Measurements from ENCODE around the gene ERFE. TPM values are rescaled to one million over a fixed set of nuclear protein-coding genes. Genes with fewer than 3 reads are reported as not detected.

ERFE gene
- total and polyA plus RNA-seq, 2 experiments from 2014 or later, result 0.41 to 0.86 TPM

DNA sequence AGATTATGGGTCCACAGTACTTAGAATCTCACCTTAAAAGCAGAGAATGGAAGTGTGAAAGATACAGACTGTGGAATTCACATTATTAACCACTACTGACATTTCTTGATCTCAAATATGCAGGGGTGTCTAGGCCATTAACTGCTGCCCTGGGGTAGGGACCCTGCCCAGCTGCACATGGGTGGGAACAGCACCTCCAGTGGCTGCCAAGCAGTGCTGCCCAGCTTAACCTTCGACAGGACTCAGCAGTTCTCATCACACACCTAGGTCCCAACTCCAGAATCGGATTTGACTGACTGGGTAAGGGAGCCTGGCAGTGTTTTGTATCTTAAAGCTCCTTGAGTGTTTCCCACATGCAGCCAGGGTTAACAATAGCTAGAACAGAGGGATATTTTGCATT is 14.9 kb downstream of the ERFE start:
- Histone ChIP-seq H2AFZ (no peak overlapping the region), H3K4me1 (ENCODE audit: insufficient read depth) (peaks cover 28% of the 10 kb centered on the region), H3F3A (ENCODE audit: insufficient read depth) (peaks cover 56% of the 10 kb centered on the region), H3K4me3 (no peak overlapping the region), H3K9me2 (ENCODE audit: insufficient read depth) (no peaks in the 10 kb centered on the region), H4K20me1 (ENCODE audit: insufficient read depth) (no peaks in the 10 kb centered on the region), H3K79me2 (ENCODE audit: insufficient read depth) (peaks cover 17% of the 10 kb centered on the region; the same call in 1 of the 2 replicates), H3K27ac (no peak overlapping the region), H3K27me3 (replicated peaks; ENCODE audit: insufficient read depth) (no peaks in the 10 kb centered on the region), H3K9me3 (ENCODE audit: low read depth) (no peaks in the 10 kb centered on the region), H3K4me2 (ENCODE audit: unreplicated experiment) (no peak overlapping the region), H3K9ac (no peak overlapping the region), H3K36me3 (ENCODE audit: low read depth) (peaks cover 32% of the 10 kb centered on the region)
- 98 to 100% methylated on average over 2 of the region's 2 CpGs for WGBS, 2 experiments (ENCODE audit: low coverage in 1 of 2, low lambda C conversion rate in 2 of 2, missing lambda C conversion rate in 2 of 2)
- in situ Hi-C loops (cut with MboI), result no loop called here
- no peak for TF ChIP-seq EZH2 (IDR thresholded peaks at IDR 0.05; ENCODE audit: insufficient read depth, poor library complexity, severe bottlenecking)
- TF ChIP-seq EZH2phosphoT487 (IDR thresholded peaks at IDR 0.05; ENCODE audit: insufficient read depth, low read depth), result no peak
- DNase-seq, result no peak

DNA sequence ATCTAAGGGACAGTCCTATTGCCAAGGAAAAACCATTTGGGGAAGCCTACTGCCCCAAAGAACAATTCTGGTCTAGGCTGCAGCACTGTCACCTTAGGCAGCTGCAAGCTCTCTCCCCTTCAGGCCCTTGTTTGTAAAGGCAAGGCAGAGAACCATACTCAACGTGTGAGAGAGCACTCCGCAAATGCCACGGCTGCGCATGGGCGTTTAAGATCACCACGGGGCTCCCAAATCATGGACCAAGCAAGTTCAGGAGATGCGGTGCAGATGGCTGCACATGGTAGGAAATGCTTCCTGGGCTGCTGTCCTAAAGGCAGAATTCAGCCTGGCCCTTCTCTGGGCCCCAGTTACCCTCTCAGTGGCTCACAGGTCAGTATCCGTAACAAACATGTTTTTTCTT is 15.5 kb downstream of the ERFE start:
- H3K9ac ChIP-seq, result no peak overlapping the region
- H4K20me1 ChIP-seq (ENCODE audit: insufficient read depth), result no peaks in the 10 kb centered on the region
- peaks cover 50% of the 10 kb centered on the region for H3F3A ChIP-seq (ENCODE audit: insufficient read depth)
- no peak overlapping the region for H3K27ac ChIP-seq
- no peaks in the 10 kb centered on the region for H3K9me2 ChIP-seq (ENCODE audit: insufficient read depth)
- no peak for DNase-seq
- H3K4me1 ChIP-seq (ENCODE audit: insufficient read depth), result peaks cover 22% of the 10 kb centered on the region
- in situ Hi-C loops (cut with MboI), result no loop called here
- WGBS, 2 experiments (ENCODE audit: low coverage in 1 of 2, low lambda C conversion rate in 2 of 2, missing lambda C conversion rate in 2 of 2), result 98 to 100% methylated on average over 8 of the region's 8 CpGs
- no peak overlapping the region for H3K4me2 ChIP-seq (ENCODE audit: unreplicated experiment)
- no peaks in the 10 kb centered on the region for H3K9me3 ChIP-seq (ENCODE audit: low read depth)
- H3K4me3 ChIP-seq, result no peak overlapping the region
- peaks cover 17% of the 10 kb centered on the region; the same call in 1 of the 2 replicates for H3K79me2 ChIP-seq (ENCODE audit: insufficient read depth)
- H2AFZ ChIP-seq, result no peak overlapping the region
- H3K36me3 ChIP-seq (ENCODE audit: low read depth), result peaks cover 36% of the 10 kb centered on the region
- TF ChIP-seq EZH2 (IDR thresholded peaks at IDR 0.05; ENCODE audit: insufficient read depth, poor library complexity, severe bottlenecking) (no peak), EZH2phosphoT487 (IDR thresholded peaks at IDR 0.05; ENCODE audit: insufficient read depth, low read depth) (no peak)
- H3K27me3 ChIP-seq (replicated peaks; ENCODE audit: insufficient read depth), result no peaks in the 10 kb centered on the region

DNA sequence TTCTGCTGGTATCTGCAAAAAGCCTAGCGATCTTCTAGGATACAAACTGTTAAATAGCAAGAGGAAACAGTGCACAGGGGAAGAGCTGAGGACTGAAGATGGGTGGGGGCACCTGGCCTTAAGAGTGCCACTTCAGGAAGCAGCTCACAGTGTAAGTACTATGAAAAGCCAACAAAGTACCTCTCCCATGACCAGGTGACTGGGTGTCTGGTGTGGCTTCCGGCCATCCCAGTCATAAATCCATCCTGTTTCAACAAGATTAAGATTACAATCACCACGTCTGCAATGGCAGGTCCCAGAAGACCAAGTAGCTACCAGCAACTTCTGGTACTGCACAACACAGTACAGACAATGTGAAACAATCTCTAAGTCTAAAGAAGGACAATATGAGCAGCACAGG is 15.9 kb downstream of the ERFE start:
- Histone ChIP-seq H3K27me3 (replicated peaks; ENCODE audit: insufficient read depth) (no peaks in the 10 kb centered on the region), H3K36me3 (ENCODE audit: low read depth) (peaks cover 40% of the 10 kb centered on the region), H3K9me2 (ENCODE audit: insufficient read depth) (no peaks in the 10 kb centered on the region), H4K20me1 (ENCODE audit: insufficient read depth) (no peaks in the 10 kb centered on the region), H3K4me1 (ENCODE audit: insufficient read depth) (peaks cover 18% of the 10 kb centered on the region), H3K9ac (no peak overlapping the region), H3K79me2 (ENCODE audit: insufficient read depth) (peaks cover 20% of the 10 kb centered on the region; the same call in 1 of the 2 replicates), H3K9me3 (ENCODE audit: low read depth) (no peaks in the 10 kb centered on the region), H3F3A (ENCODE audit: insufficient read depth) (peaks cover 50% of the 10 kb centered on the region), H3K4me2 (ENCODE audit: unreplicated experiment) (no peak overlapping the region), H2AFZ (no peak overlapping the region), H3K27ac (no peak overlapping the region), H3K4me3 (no peak overlapping the region)
- WGBS, 2 experiments (ENCODE audit: low coverage in 1 of 2, low lambda C conversion rate in 2 of 2, missing lambda C conversion rate in 2 of 2), result 89 to 99% methylated on average over 3 of the region's 3 CpGs
- TF ChIP-seq EZH2 (IDR thresholded peaks at IDR 0.05; ENCODE audit: insufficient read depth, poor library complexity, severe bottlenecking) (no peak), EZH2phosphoT487 (IDR thresholded peaks at IDR 0.05; ENCODE audit: insufficient read depth, low read depth) (no peak)
- DNase-seq, result no peak
- in situ Hi-C loops (cut with MboI), result no loop called here

DNA sequence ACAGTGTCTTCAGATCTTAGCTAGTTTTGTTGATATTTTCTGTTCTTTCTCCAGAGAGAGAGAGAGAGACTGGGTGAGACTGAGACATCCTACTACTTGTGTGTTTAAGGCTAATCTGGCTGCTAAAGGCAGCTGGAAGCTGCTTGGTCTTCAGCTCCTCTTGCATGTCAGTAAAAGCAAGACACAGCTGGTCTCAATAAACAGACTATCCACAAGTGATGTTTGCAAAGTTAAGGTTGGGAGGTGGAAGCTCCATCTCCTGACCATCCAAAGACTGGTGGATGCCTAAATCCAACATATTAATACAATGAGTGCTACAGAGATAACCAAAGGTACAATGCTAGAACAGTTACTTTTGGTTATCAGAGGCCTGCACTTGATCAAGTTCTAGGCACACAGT is 17.8 kb downstream of the ERFE start:
- no peak for DNase-seq
- no peak overlapping the region for H3K27ac ChIP-seq
- no peak for TF ChIP-seq EZH2phosphoT487 (IDR thresholded peaks at IDR 0.05; ENCODE audit: insufficient read depth, low read depth)
- TF ChIP-seq EZH2 (IDR thresholded peaks at IDR 0.05; ENCODE audit: insufficient read depth, poor library complexity, severe bottlenecking), result no peak

DNA sequence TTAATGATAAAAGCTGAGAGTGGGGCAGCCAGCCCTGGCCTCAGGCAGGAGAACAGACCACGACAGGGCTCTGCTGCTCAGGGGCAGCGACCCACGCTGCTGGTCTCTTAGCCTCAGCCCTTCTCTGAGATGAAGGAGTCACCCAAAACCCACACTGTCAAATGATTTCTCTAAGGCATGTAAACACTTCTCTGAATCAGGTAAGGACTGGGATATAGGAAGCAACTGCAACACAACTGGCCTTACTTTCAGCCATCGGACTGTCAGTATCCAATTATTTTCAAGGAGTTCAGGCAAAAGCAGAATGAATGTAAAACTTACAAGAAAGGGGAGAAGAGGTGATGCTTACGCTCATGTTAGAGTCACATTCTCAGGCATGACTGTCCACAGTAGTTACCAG is 21.8 kb downstream of the ERFE start:
- H3K4me1 ChIP-seq (ENCODE audit: insufficient read depth), result no peaks in the 10 kb centered on the region
- H3K9me3 ChIP-seq (ENCODE audit: low read depth), result no peaks in the 10 kb centered on the region
- H3K9me2 ChIP-seq (ENCODE audit: insufficient read depth), result no peaks in the 10 kb centered on the region
- H3K9ac ChIP-seq, result no peak overlapping the region
- no peak for DNase-seq
- H3K36me3 ChIP-seq (ENCODE audit: low read depth), result peaks cover 83% of the 10 kb centered on the region
- no peak overlapping the region for H2AFZ ChIP-seq
- H3K4me3 ChIP-seq, result no peak overlapping the region
- peaks cover 4% of the 10 kb centered on the region; the same call in 1 of the 2 replicates for H3F3A ChIP-seq (ENCODE audit: insufficient read depth)
- WGBS, 2 experiments (ENCODE audit: low coverage in 1 of 2, low lambda C conversion rate in 2 of 2, missing lambda C conversion rate in 2 of 2), result 87 to 93% methylated on average over 5 of the region's 5 CpGs
- in situ Hi-C loops (cut with MboI), result no loop called here
- H4K20me1 ChIP-seq (ENCODE audit: insufficient read depth), result no peaks in the 10 kb centered on the region
- H3K79me2 ChIP-seq (ENCODE audit: insufficient read depth), result peaks cover 47% of the 10 kb centered on the region
- H3K27me3 ChIP-seq (replicated peaks; ENCODE audit: insufficient read depth), result no peaks in the 10 kb centered on the region
- TF ChIP-seq EZH2 (IDR thresholded peaks at IDR 0.05; ENCODE audit: insufficient read depth, poor library complexity, severe bottlenecking) (no peak), EZH2phosphoT487 (IDR thresholded peaks at IDR 0.05; ENCODE audit: insufficient read depth, low read depth) (no peak)
- H3K4me2 ChIP-seq (ENCODE audit: unreplicated experiment), result no peak overlapping the region
- H3K27ac ChIP-seq, result no peak overlapping the region

More for the DNA sequence above, 17.8 kb downstream of the ERFE start:
- Histone ChIP-seq H3K4me1 (ENCODE audit: insufficient read depth) (peaks cover under 1% of the 10 kb centered on the region; the same call in 1 of the 2 replicates), H2AFZ (no peak overlapping the region), H3F3A (ENCODE audit: insufficient read depth) (peaks cover 33% of the 10 kb centered on the region), H3K79me2 (ENCODE audit: insufficient read depth) (peaks cover 29% of the 10 kb centered on the region; the same call in 1 of the 2 replicates), H3K9me2 (ENCODE audit: insufficient read depth) (no peaks in the 10 kb centered on the region), H3K4me2 (ENCODE audit: unreplicated experiment) (no peak overlapping the region), H3K4me3 (no peak overlapping the region), H3K36me3 (ENCODE audit: low read depth) (peaks cover 57% of the 10 kb centered on the region), H3K9ac (no peak overlapping the region), H4K20me1 (ENCODE audit: insufficient read depth) (no peaks in the 10 kb centered on the region), H3K27me3 (replicated peaks; ENCODE audit: insufficient read depth) (no peaks in the 10 kb centered on the region), H3K9me3 (ENCODE audit: low read depth) (no peaks in the 10 kb centered on the region)
- in situ Hi-C loops (cut with MboI), result no loop called here
